T-cell (primary cell): ENCODE results near the gene PFAS. TPM values are rescaled to one million over a fixed set of nuclear protein-coding genes. Genes with fewer than 3 reads are reported as not detected.

Experiments used
- ATAC-seq, 4 experiments: fragments of 200-7000 bp in 3 of 4; fragments of 150-1000 bp in 1 of 4; cut with Tn5 transposase; replicated peaks in 1 of 4; 1 replicate in 3 of 4; 2 replicates in 1 of 4; pipeline ENCODE4 v1.10.0; 2021; ENCODE audit warnings: moderate library complexity in 3 of 4, mild to moderate bottlenecking in 2 of 4, moderate number of reproducible peaks in 1 of 4
- CTCF ChIA-PET, 2 donors: fragments of 300-600 bp; sonication (Branson Sonifier 250); formaldehyde crosslinking; loops; one replicate each; lab custom pipeline; 2022; ENCODE audit warnings: antibody characterized with exemption in 2 of 2; lab: Charles Lee
- POLR2A ChIA-PET, 2 donors: fragments of 300-600 bp; sonication (Branson Sonifier 250); formaldehyde crosslinking; loops; one replicate each; lab custom pipeline; 2022; ENCODE audit warnings: antibody characterized with exemption in 2 of 2; lab: Charles Lee
- DNase-seq, 35 experiments: peaks; one replicate each; pipeline versions ENCODE4 v3.0.0 to v3.0.0-alpha.2; 2013 to 2023
- H3K27ac ChIP-seq: one replicate; pipeline ENCODE4 v1.5.1; 2013; ENCODE audit warnings: low read length
- H3K27me3 ChIP-seq, 2 experiments: replicated peaks in 1 of 2; 1 replicate in 1 of 2; 2 replicates in 1 of 2; pipeline versions ENCODE4 v1.6.1 to v1.7.0; 2013; ENCODE audit warnings: low read length in 1 of 2, mixed read lengths in 1 of 2; ENCODE audit not compliant: control insufficient read depth in 2 of 2, insufficient read depth in 2 of 2; ENCODE audit errors: extremely low read depth in 1 of 2
- H3K36me3 ChIP-seq, 2 donors: 1 replicate in 1 of 2; 2 replicates in 1 of 2; pipeline versions ENCODE4 v1.6.1 to v1.7.0; 2013; ENCODE audit warnings: low read length in 1 of 2; ENCODE audit not compliant: control insufficient read depth in 2 of 2, insufficient read depth in 1 of 2; ENCODE audit errors: extremely low read depth in 1 of 2
- H3K4me1 ChIP-seq, 2 experiments: 1 replicate in 1 of 2; 2 replicates in 1 of 2; pipeline versions ENCODE4 v1.6.1 to v1.7.0; 2013; ENCODE audit warnings: low read length in 2 of 2, mixed read lengths in 1 of 2; ENCODE audit not compliant: insufficient read depth in 2 of 2, control insufficient read depth in 1 of 2; ENCODE audit errors: extremely low read depth in 1 of 2
- H3K4me3 ChIP-seq, 2 donors: 1 replicate in 1 of 2; 2 replicates in 1 of 2; pipeline versions ENCODE4 v1.5.1 to v1.7.0; 2013; ENCODE audit warnings: mild to moderate bottlenecking in 2 of 2, low read length in 1 of 2, moderate library complexity in 1 of 2; ENCODE audit not compliant: control insufficient read depth in 1 of 2; ENCODE audit errors: extremely low read depth in 1 of 2
- H3K9me3 ChIP-seq: 2 replicates; pipeline ENCODE4 v1.7.0; 2013
- H3K27ac Mint-ChIP-seq, 2 donors: one replicate each; pipeline ENCODE4 v1.8.0; 2020 to 2021; ENCODE audit warnings: mild to moderate bottlenecking in 2 of 2, mixed read lengths in 2 of 2
- H3K27me3 Mint-ChIP-seq, 2 donors: one replicate each; pipeline ENCODE4 v1.8.0; 2021 to 2022; ENCODE audit warnings: mixed read lengths in 2 of 2
- H3K36me3 Mint-ChIP-seq: one replicate; pipeline ENCODE4 v1.8.0; 2021; ENCODE audit warnings: mixed read lengths
- H3K4me1 Mint-ChIP-seq, 3 donors: one replicate each; pipeline ENCODE4 v1.8.0; 2020 to 2022; ENCODE audit warnings: mixed read lengths in 3 of 3, mild to moderate bottlenecking in 1 of 3
- H3K4me3 Mint-ChIP-seq, 3 donors: one replicate each; pipeline ENCODE4 v1.8.0; 2020 to 2022; ENCODE audit warnings: mild to moderate bottlenecking in 3 of 3, mixed read lengths in 3 of 3, moderate library complexity in 3 of 3
- H3K9me3 Mint-ChIP-seq, 3 donors: one replicate each; pipeline ENCODE4 v1.8.0; 2020 to 2022; ENCODE audit warnings: mixed read lengths in 3 of 3
- WGBS: methylation state at CpG from one replicate; pipeline ENCODE4 v1.1.5; 2013; ENCODE audit warnings: missing lambda C conversion rate; ENCODE audit not compliant: insufficient coverage; 5-methylcytosine and 5-hydroxymethylcytosine counted together
- total RNA-seq, 35 experiments: library from RNA in 6 of 35; stranded (reverse) in 6 of 35; fragments of 120-200 nt in 1 of 35; gene quantifications; one replicate each; pipeline versions ENCODE4 v1.2.1 to v1.2.4 and lab custom pipeline; 2013 to 2026

Gene PFAS
- total RNA-seq, 5 donors from 2014 or later (not counting 1 experiment from before 2014, with no cell fraction given): 31.5 to 52.4 (median 37.8) TPM

- Mint-ChIP-seq H3K4me3 (no peak overlapping the region), H3K27ac (no peak overlapping the region), H3K27me3 (peaks cover 5 to 27% of the 10 kb centered on the region in 2 donors), H3K4me1 (peaks cover 0 to 2% (median 0%) of the 10 kb centered on the region in 3 donors), H3K9me3 (no peaks in the 10 kb centered on the region), H3K36me3 (no peaks in the 10 kb centered on the region)
- no peak overlapping the region for H3K27ac ChIP-seq
- peaks cover 0 to 66% of the 10 kb centered on the region in 2 experiments for H3K27me3 ChIP-seq
- whole genome bisulfite sequencing: 88% methylated on average over 1 of the region's 16 CpGs
- DNase-seq (no peak), ATAC-seq (no peak)
- no peaks in the 10 kb centered on the region for H3K9me3 ChIP-seq
- no peaks in the 10 kb centered on the region for H3K36me3 ChIP-seq
- CTCF ChIA-PET: interaction anchor here in 1 of 2 donors (0.6 to 0.7 kb wide), 2 partner anchors 118 to 146 kb away, joined by 5 to 7 read pairs; no protein-coding TSS in a partner anchor
- POLR2A ChIA-PET: interaction anchor here in 1 of 2 donors (0.7 kb wide), 1 partner anchor 179 kb away, joined by 3 read pairs; no protein-coding TSS in a partner anchor
- no peak overlapping the region for H3K4me3 ChIP-seq
- peaks cover 0 to 7% of the 10 kb centered on the region in 2 experiments for H3K4me1 ChIP-seq
Observed at GRCh38 chr17:8312726-8313600, 63.9 kb downstream of the PFAS start.

- ChIA-PET POLR2A (interaction anchor here in 1 of 2 donors (0.5 kb wide), 1 partner anchor 120 kb away, joined by 3 read pairs; no protein-coding TSS in a partner anchor), CTCF (interaction anchor here in 1 of 2 donors (0.6 kb wide), 1 partner anchor 1622 kb away, joined by 4 read pairs; no protein-coding TSS in a partner anchor)
- Histone ChIP-seq H3K36me3 (no peaks in the 10 kb centered on the region), H3K27ac (no peak overlapping the region), H3K27me3 (peaks cover 0 to 67% of the 10 kb centered on the region in 2 experiments), H3K4me1 (peaks cover 0 to 6% of the 10 kb centered on the region in 2 experiments), H3K4me3 (no peak overlapping the region), H3K9me3 (no peaks in the 10 kb centered on the region)
- ATAC-seq: no peak
- WGBS: 66% methylated on average over 24 of the region's 29 CpGs
- DNase-seq: no peak
- peaks cover 0 to under 1% (median 0%) of the 10 kb centered on the region in 3 donors for H3K4me1 Mint-ChIP-seq
- no peaks in the 10 kb centered on the region for H3K9me3 Mint-ChIP-seq
- H3K4me3 Mint-ChIP-seq: no peak overlapping the region
- H3K36me3 Mint-ChIP-seq: no peaks in the 10 kb centered on the region
- H3K27ac Mint-ChIP-seq: no peak overlapping the region
- peaks cover 5 to 29% of the 10 kb centered on the region in 2 donors for H3K27me3 Mint-ChIP-seq
Observed at GRCh38 chr17:8314797-8315763, 66.0 kb downstream of the PFAS start.

- Mint-ChIP-seq H3K4me1 (no peaks in the 10 kb centered on the region), H3K27me3 (peaks cover 5 to 32% of the 10 kb centered on the region in 2 donors), H3K9me3 (no peaks in the 10 kb centered on the region), H3K4me3 (no peak overlapping the region), H3K36me3 (no peaks in the 10 kb centered on the region), H3K27ac (no peak overlapping the region)
- DNase-seq: no peak
- ChIA-PET POLR2A (no interaction called here), CTCF (no interaction called here)
- H3K36me3 ChIP-seq: no peaks in the 10 kb centered on the region
- no peak for ATAC-seq
- H3K9me3 ChIP-seq: no peaks in the 10 kb centered on the region
- 88% methylated on average over 21 of the region's 26 CpGs for WGBS
- H3K27ac ChIP-seq: no peak overlapping the region
- H3K4me3 ChIP-seq: no peak overlapping the region
- no peaks in the 10 kb centered on the region for H3K4me1 ChIP-seq
- H3K27me3 ChIP-seq: peaks cover 0 to 67% of the 10 kb centered on the region in 2 experiments
Observed at GRCh38 chr17:8315764-8316217, 66.7 kb downstream of the PFAS start.

- H3K9me3 ChIP-seq: no peaks in the 10 kb centered on the region
- 90% methylated on average over 16 of the region's 24 CpGs for WGBS
- ATAC-seq (no peak), DNase-seq (no peak)
- no peak overlapping the region for H3K4me3 Mint-ChIP-seq
- no peak overlapping the region for H3K27ac ChIP-seq
- peaks cover 5 to 26% of the 10 kb centered on the region in 2 donors for H3K27me3 Mint-ChIP-seq
- no peaks in the 10 kb centered on the region for H3K36me3 ChIP-seq
- no peak overlapping the region for H3K4me3 ChIP-seq
- H3K4me1 ChIP-seq: no peaks in the 10 kb centered on the region
- peaks cover 0 to 54% of the 10 kb centered on the region in 2 experiments for H3K27me3 ChIP-seq
- no peaks in the 10 kb centered on the region for H3K36me3 Mint-ChIP-seq
- ChIA-PET POLR2A (no interaction called here), CTCF (interaction anchor here in 1 of 2 donors (0.5 to 0.6 kb wide), 2 partner anchors 711 to 1703 kb away, joined by 3 read pairs; no protein-coding TSS in a partner anchor)
- H3K4me1 Mint-ChIP-seq: no peaks in the 10 kb centered on the region
- H3K9me3 Mint-ChIP-seq: no peaks in the 10 kb centered on the region
- no peak overlapping the region for H3K27ac Mint-ChIP-seq
Observed at GRCh38 chr17:8318010-8318935, 69.2 kb downstream of the PFAS start.
